Breast epithelium (tissue), 4 donors: Measurements from ENCODE around the gene PSMB5. TPM values are rescaled to one million over a fixed set of nuclear protein-coding genes. Genes with fewer than 3 reads are reported as not detected.

Experiments
- DNase-seq, 2 donors: peaks; one replicate each; pipeline ENCODE4 v3.0.0-alpha.2; 2019; ENCODE audit warnings: low spot score in 2 of 2
- H3K27ac ChIP-seq, 2 donors: fragments of 200-600 bp; sonication (generic) in 1 of 2; one replicate each; pipeline ENCODE4 v1.5.1; 2016 to 2019; ENCODE audit warnings: mild to moderate bottlenecking in 1 of 2
- H3K27me3 ChIP-seq, 2 donors: fragments of 200-600 bp; sonication (generic) in 1 of 2; one replicate each; pipeline versions ENCODE4 v1.5.1 to v1.6.0; 2017 to 2019; ENCODE audit warnings: control low read depth in 1 of 2, mild to moderate bottlenecking in 1 of 2
- H3K36me3 ChIP-seq: fragments of 200-600 bp; one replicate; pipeline ENCODE4 v1.5.1; 2019
- H3K4me1 ChIP-seq, 2 donors: fragments of 200-600 bp; sonication (generic); one replicate each; pipeline ENCODE4 v1.5.1; 2016 to 2019; ENCODE audit warnings: control low read depth in 1 of 2
- H3K4me3 ChIP-seq, 3 donors: fragments of 200-600 bp; sonication (generic); 1 replicate in 2 of 3; 2 replicates in 1 of 3; pipeline ENCODE4 v1.5.1; 2016 to 2019; ENCODE audit warnings: mild to moderate bottlenecking in 3 of 3, moderate library complexity in 2 of 3
- H3K9me3 ChIP-seq, 2 donors: fragments of 200-600 bp; sonication (generic) in 1 of 2; one replicate each; pipeline ENCODE4 v1.5.1; 2016 to 2019; ENCODE audit warnings: control low read depth in 1 of 2
- POLR2A ChIP-seq: fragments of 450-650 bp; IDR thresholded peaks from one replicate; pipeline ENCODE4 v1.6.1; 2016; ENCODE audit warnings: antibody characterized with exemption, mild to moderate bottlenecking, moderate library complexity
- POLR2AphosphoS5 ChIP-seq, 3 donors: sonication (generic); formaldehyde crosslinking; IDR thresholded peaks; one replicate each; pipeline ENCODE4 v1.6.1; 2017; ENCODE audit warnings: antibody characterized with exemption in 3 of 3
- intact Hi-C: fragments of 100-400 bp; cut with DNase I; formaldehyde crosslinking; loops from one replicate; pipeline ENCODE4 v1.15.1; 2023; ENCODE audit warnings: low total_unique reads
- total RNA-seq, 3 donors: library from RNA; depleted of rRNA; stranded (reverse); fragments of >200 nt; gene quantifications; one replicate each; pipeline ENCODE4 v1.1.0, GENCODE V29; 2016
- TF ChIP-seq, protein P1 (sequence below), 3 donors: fragments of 450-650 bp; IDR thresholded peaks; one replicate each; pipeline ENCODE4 v1.5.1; 2016 to 2017; ENCODE audit warnings: antibody characterized with exemption in 3 of 3, mild to moderate bottlenecking in 3 of 3, moderate library complexity in 3 of 3

The PSMB5 gene
- total RNA-seq, 3 donors from 2014 or later = 120 to 144 (median 129) TPM

DNA sequence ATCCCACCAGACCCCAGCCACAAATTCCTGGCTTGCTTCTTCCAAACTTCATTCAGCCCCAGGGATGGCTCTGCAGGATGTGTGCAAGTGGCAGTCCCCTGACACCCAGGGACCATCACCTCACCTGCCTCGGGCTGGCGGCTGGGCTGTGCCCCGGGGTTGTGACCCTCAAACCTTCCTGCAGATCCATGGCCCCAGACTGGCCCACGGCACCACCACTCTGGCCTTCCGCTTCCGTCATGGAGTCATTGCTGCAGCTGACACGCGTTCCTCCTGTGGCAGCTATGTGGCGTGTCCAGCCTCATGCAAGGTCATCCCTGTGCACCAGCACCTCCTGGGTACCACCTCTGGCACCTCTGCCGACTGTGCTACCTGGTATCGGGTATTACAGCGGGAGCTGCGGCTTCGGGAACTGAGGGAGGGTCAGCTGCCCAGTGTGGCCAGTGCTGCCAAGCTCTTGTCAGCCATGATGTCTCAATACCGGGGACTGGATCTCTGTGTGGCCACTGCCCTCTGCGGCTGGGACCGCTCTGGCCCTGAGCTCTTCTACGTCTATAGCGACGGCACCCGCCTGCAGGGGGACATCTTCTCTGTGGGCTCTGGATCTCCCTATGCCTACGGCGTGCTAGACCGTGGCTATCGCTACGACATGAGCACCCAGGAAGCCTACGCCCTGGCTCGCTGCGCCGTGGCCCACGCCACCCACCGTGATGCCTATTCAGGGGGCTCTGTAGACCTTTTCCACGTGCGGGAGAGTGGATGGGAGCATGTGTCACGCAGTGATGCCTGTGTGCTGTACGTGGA, 7.7 kb upstream of the PSMB5 start, which contains the start of gene PSMB11:
TSS of gene PSMB11 (plus strand) at position 51 of the 804 bp plus-strand sequence. CDS start at position 65, 14 bp downstream.
- Histone ChIP-seq H3K27me3 (no peaks in the 10 kb centered on the region), H3K36me3 (no peaks in the 10 kb centered on the region), H3K4me3 (no peak within 1 kb of the TSS), H3K9me3 (no peaks in the 10 kb centered on the region), H3K4me1 (no peaks in the 10 kb centered on the region), H3K27ac (no peak within 1 kb of the TSS)
- DNase-seq = no peak
- intact Hi-C loops = no loop called here
- no peak for TF ChIP-seq POLR2AphosphoS5 (IDR thresholded peaks at IDR 0.05)
- TF ChIP-seq POLR2A = no peak
- TF ChIP-seq, protein P1, sequence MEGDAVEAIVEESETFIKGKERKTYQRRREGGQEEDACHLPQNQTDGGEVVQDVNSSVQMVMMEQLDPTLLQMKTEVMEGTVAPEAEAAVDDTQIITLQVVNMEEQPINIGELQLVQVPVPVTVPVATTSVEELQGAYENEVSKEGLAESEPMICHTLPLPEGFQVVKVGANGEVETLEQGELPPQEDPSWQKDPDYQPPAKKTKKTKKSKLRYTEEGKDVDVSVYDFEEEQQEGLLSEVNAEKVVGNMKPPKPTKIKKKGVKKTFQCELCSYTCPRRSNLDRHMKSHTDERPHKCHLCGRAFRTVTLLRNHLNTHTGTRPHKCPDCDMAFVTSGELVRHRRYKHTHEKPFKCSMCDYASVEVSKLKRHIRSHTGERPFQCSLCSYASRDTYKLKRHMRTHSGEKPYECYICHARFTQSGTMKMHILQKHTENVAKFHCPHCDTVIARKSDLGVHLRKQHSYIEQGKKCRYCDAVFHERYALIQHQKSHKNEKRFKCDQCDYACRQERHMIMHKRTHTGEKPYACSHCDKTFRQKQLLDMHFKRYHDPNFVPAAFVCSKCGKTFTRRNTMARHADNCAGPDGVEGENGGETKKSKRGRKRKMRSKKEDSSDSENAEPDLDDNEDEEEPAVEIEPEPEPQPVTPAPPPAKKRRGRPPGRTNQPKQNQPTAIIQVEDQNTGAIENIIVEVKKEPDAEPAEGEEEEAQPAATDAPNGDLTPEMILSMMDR (IDR thresholded peaks at IDR 0.05) = no peak

DNA sequence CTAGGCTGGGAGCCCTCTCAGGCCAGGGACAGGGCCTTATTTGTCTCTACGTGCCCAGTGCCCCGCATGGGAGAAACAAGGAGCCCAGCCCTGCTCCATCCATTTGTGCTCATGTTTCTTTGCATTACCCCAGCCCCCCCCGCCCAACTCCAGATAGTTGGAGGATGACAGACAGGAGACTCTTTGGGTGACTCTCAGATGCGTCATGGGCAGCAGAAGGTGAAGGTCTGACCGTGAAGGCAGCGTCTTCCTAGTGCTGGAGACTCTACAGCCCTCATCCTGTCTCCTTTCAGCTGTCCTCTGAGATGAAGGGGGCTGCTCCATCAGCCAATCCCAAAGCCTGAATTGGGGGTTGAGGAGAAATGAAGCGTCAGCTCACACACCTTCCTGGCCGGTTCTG, 7.0 kb upstream of the PSMB5 start:
- no peak for DNase-seq
- Histone ChIP-seq H3K27ac (no peak overlapping the region), H3K4me3 (no peak overlapping the region), H3K4me1 (no peaks in the 10 kb centered on the region), H3K36me3 (no peaks in the 10 kb centered on the region), H3K27me3 (no peaks in the 10 kb centered on the region), H3K9me3 (no peaks in the 10 kb centered on the region)
- intact Hi-C loops = no loop called here
- TF ChIP-seq, protein P1 (IDR thresholded peaks at IDR 0.05) = no peak
- TF ChIP-seq POLR2AphosphoS5 (IDR thresholded peaks at IDR 0.05) = no peak
- no peak for TF ChIP-seq POLR2A

DNA sequence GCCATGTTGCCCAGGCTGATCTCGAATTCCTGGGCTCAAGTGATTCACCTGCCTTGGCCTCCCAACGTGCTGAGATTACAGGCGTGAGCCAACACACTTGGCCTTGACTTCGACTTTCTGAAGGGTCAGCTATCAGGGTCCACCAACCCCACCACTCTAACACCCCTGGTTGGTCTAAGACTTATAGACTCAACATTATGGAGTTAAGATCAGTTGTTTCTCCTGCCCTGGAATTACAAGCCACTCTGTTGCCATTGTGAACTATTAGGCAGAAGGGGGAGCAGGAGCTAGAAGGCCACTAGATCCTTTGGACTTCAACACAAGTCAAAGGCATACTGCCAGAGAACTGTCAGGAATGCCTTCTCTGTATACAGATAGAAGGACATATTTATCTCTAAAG, 5.4 kb upstream of the PSMB5 start:
- Histone ChIP-seq H3K4me3 (no peak overlapping the region), H3K36me3 (no peaks in the 10 kb centered on the region), H3K27ac (no peak overlapping the region), H3K27me3 (no peaks in the 10 kb centered on the region), H3K4me1 (no peaks in the 10 kb centered on the region), H3K9me3 (no peaks in the 10 kb centered on the region)
- DNase-seq = no peak
- intact Hi-C loops = no loop called here
- TF ChIP-seq, protein P1 (IDR thresholded peaks at IDR 0.05) = no peak
- TF ChIP-seq POLR2AphosphoS5 (IDR thresholded peaks at IDR 0.05) (no peak), POLR2A (no peak)

DNA sequence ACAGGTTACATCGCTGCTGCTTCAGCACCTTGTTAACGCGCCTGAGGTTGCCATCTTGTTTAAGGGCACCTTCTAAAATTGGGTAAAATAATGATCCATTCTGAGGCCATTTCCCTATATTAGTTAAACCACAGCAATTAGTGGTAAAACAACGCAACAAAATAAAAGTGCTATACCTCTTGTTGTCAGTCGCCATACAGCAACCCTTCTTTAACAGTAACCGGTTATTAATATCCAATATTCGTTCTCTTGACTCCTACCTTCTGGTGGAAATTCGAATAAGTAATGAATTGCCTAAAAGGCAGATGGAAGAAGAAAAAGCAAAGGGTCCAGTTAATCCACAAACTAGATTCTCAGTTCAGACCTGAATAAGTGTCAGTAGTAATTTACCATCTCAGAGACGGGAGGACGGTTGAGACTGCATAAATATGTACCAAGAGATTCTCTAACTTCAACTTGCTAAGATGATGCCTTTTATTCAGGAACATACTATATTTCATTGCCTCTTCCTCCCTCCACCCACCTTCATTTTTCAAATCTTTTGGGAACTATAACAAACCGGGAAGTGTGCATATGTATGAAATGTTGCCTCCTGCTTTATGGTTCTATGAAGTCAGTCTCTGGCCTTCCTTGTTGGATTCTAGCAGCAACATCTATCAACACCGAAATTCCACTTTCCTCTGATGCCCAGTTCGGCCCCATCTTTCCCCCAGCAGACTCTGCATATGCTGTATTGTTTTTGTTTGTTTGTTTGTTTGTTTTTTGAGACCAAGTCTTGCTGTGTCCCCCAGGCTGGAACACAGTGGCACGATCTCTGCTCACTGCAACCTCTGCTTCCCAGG, 824 bp upstream of the PSMB5 start:
- H3K4me3 ChIP-seq = peak overlapping the region; percentile 71 to 81 (median 78)

More for the DNA sequence above, 824 bp upstream of the PSMB5 start:
- Histone ChIP-seq H3K9me3 (no peaks in the 10 kb centered on the region), H3K27ac (peak overlapping the region; percentile 88 to 96), H3K4me1 (peaks cover 5 to 6% of the 10 kb centered on the region in 2 donors), H3K27me3 (no peaks in the 10 kb centered on the region), H3K36me3 (no peaks in the 10 kb centered on the region)
- no peak for TF ChIP-seq POLR2A
- TF ChIP-seq POLR2AphosphoS5 (IDR thresholded peaks at IDR 0.05) = no peak
- TF ChIP-seq, protein P1 (IDR thresholded peaks at IDR 0.05) = peak in 1 of 3 donors; percentile 22
- intact Hi-C loops = no loop called here
- no peak for DNase-seq
